Measurements from ENCODE around the gene ATP10A. TPM values are rescaled to one million over a fixed set of nuclear protein-coding genes. Genes with fewer than 3 reads are reported as not detected.

ATP10A gene
- total and polyA plus RNA-seq, 9 of the 15 experiments (the other 6 are each of a cell fraction or from before 2014, with no cell fraction given), result 0.09 TPM; not detected in 8

GRCh38 chr15:25676070-25676469, 187.1 kb downstream of the ATP10A start (continued):
- TF ChIP-seq ZNF592 (IDR thresholded peaks at IDR 0.05) (no peak), MYNN (IDR thresholded peaks at IDR 0.05) (no peak), MYNN (CRISPR knock-in tag; IDR thresholded peaks at IDR 0.05) (no peak), ZNF77 (CRISPR knock-in tag; IDR thresholded peaks at IDR 0.05) (no peak)

- Histone ChIP-seq H3K27ac (ENCODE audit: extremely low read depth, low read depth, low read length) (no peak overlapping the region), H3K9me3 (replicated peaks; ENCODE audit: control insufficient read depth, insufficient read depth, low read depth, low read length) (no peaks in the 10 kb centered on the region), H4K20me1 (replicated peaks; ENCODE audit: control insufficient read depth, insufficient read depth, low read length) (no peaks in the 10 kb centered on the region; the same call in 1 of the 2 replicates), H2AFZ (ENCODE audit: low read depth, low read length) (no peak overlapping the region), H3K4me1 (replicated peaks in 1 of 2; ENCODE audit: control insufficient read depth in 2 of 2, insufficient read depth in 2 of 2, low read length in 2 of 2) (no peaks in the 10 kb centered on the region), H3K9me1 (ENCODE audit: control insufficient read depth, insufficient read depth, low read length) (no peaks in the 10 kb centered on the region), H3K9ac (ENCODE audit: insufficient read depth in 1 of 2, low read depth in 2 of 2, low read length in 2 of 2) (no peak overlapping the region), H3K4me3 (no peak overlapping the region), H3K4me2 (ENCODE audit: insufficient read depth, low read length) (no peak overlapping the region), H3K27me3 (ENCODE audit: control insufficient read depth in 2 of 2, insufficient read depth in 2 of 2, low read length in 2 of 2) (peaks cover 2 to 46% of the 10 kb centered on the region in 2 experiments; a peak in 4 of 5 replicates), H3K36me3 (ENCODE audit: control insufficient read depth, insufficient read depth, low read length) (no peaks in the 10 kb centered on the region), H3K79me2 (ENCODE audit: control insufficient read depth, insufficient read depth, low read length) (no peaks in the 10 kb centered on the region)
- no TSS peak for BruUV-seq (replicated peaks)
- CTCF ChIA-PET (ENCODE audit: low intra/inter-chr PET ratio), result no interaction called here
- 0% methylated on average over 4 of the region's 8 CpGs for WGBS (ENCODE audit: insufficient coverage, low coverage, missing lambda C conversion rate)
- TF ChIP-seq ZNF395 (CRISPR knock-in tag; IDR thresholded peaks at IDR 0.05) (no peak), ZNF253 (CRISPR knock-in tag; conservative IDR thresholded peaks at IDR 0.05) (no peak), MAFG (tag; conservative IDR thresholded peaks at IDR 0.05) (no peak)
- POLR2A ChIA-PET, result interaction anchor here (0.9 kb wide), 1 partner anchor 14 kb away, joined by 3 read pairs; no protein-coding TSS in a partner anchor
- DNase-seq (ENCODE audit: extremely low read depth in 1 of 4, low spot score in 3 of 4), result no peak
- intact Hi-C loops (cut with micrococcal nuclease) (no loop called here), in situ Hi-C loops (cut with MboI) (no loop called here)
- FAIRE-seq, result no peak
- no peak for ATAC-seq
Observed at GRCh38 chr15:25675396-25675795, 187.7 kb downstream of the ATP10A start.
